Muscle layer of colon (tissue), 2 donors: ENCODE results near the gene ISCU.

Experiments
- H3K27ac ChIP-seq: one replicate; pipeline ENCODE4 v1.7.0; 2013; ENCODE audit warnings: low read depth, mild to moderate bottlenecking, low read length, moderate library complexity
- H3K27me3 ChIP-seq, 2 donors: one replicate each; pipeline ENCODE4 v1.7.0; 2013; ENCODE audit warnings: low read length in 2 of 2, mild to moderate bottlenecking in 2 of 2; ENCODE audit not compliant: insufficient read depth in 2 of 2, control insufficient read depth in 1 of 2
- H3K36me3 ChIP-seq: one replicate; pipeline ENCODE4 v1.7.0; 2013; ENCODE audit warnings: mild to moderate bottlenecking, low read length; ENCODE audit not compliant: insufficient read depth
- H3K4me1 ChIP-seq: one replicate; pipeline ENCODE4 v1.7.0; 2013; ENCODE audit warnings: mild to moderate bottlenecking, low read length; ENCODE audit not compliant: insufficient read depth
- H3K4me3 ChIP-seq, 2 donors: one replicate each; pipeline ENCODE4 v1.7.0; 2013; ENCODE audit warnings: low read length in 2 of 2, low read depth in 1 of 2, mild to moderate bottlenecking in 1 of 2, moderate library complexity in 1 of 2
- H3K9ac ChIP-seq: one replicate; pipeline ENCODE4 v1.7.0; 2013; ENCODE audit warnings: low read length
- H3K9me3 ChIP-seq: one replicate; pipeline ENCODE4 v1.7.0; 2013; ENCODE audit warnings: mild to moderate bottlenecking, low read length
- donor health status: abdominal sarcoma.
- donor health status: Adenocarcinoma of cecum.

Gene ISCU

DNA sequence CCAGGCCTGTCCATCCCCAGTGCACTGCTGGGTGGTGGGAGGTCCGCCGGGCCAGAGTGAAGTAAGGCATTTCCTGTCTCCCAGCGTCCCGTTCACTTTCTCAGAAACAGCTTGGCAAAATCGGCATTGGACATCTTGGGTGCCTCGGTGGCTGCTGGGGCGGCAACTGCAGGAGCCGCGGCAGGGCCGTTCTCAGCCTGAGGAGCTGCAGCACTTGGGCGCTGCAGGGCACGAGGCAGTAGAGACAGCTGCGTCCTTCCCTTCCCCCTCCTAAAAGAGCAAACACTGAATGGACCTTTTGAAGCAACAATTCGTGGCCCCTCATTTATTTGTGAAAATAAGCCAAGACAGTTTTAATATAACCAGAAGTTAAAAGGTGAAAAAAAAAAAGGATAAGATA is 39.0 kb upstream of the ISCU start:
- no peak overlapping the region for H3K4me3 ChIP-seq
- peaks cover 90% of the 10 kb centered on the region for H3K36me3 ChIP-seq
- no peak overlapping the region for H3K9ac ChIP-seq

DNA sequence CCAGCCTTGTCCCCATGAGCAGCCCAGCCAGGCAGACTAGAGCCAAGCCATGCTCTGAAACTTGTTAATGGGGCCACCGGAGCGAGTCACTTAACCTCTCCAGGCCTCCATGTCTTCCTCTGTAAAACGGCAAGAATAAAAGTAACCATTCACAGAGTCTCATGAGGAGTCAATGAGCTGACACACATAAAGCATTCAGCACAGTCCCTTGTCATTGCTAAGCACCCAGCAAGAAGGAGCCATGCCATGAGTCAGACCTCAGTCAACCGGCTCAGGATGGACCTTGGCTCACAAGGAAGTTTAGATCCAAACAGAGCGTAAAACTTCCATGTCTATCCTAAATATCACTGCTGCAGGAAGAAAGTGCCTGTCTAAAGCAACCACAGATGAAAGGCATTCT is 36.7 kb upstream of the ISCU start:
- no peaks in the 10 kb centered on the region for H3K4me1 ChIP-seq
- H3K36me3 ChIP-seq = peaks cover 95% of the 10 kb centered on the region
- no peak overlapping the region for H3K4me3 ChIP-seq
- no peak overlapping the region for H3K9ac ChIP-seq
- H3K27ac ChIP-seq = no peak overlapping the region
- H3K27me3 ChIP-seq = no peaks in the 10 kb centered on the region
- H3K9me3 ChIP-seq = no peaks in the 10 kb centered on the region

More for the DNA sequence above, 39.0 kb upstream of the ISCU start:
- Histone ChIP-seq H3K27ac (no peak overlapping the region), H3K4me1 (no peaks in the 10 kb centered on the region), H3K9me3 (no peaks in the 10 kb centered on the region), H3K27me3 (no peaks in the 10 kb centered on the region)

- Histone ChIP-seq H3K9me3 (no peaks in the 10 kb centered on the region), H3K27me3 (no peaks in the 10 kb centered on the region), H3K27ac (no peak overlapping the region), H3K36me3 (peaks cover 95% of the 10 kb centered on the region), H3K4me3 (no peak overlapping the region), H3K4me1 (no peaks in the 10 kb centered on the region), H3K9ac (no peak overlapping the region)
Observed at GRCh38 chr12:108526482-108527165, 35.8 kb upstream of the ISCU start.

DNA sequence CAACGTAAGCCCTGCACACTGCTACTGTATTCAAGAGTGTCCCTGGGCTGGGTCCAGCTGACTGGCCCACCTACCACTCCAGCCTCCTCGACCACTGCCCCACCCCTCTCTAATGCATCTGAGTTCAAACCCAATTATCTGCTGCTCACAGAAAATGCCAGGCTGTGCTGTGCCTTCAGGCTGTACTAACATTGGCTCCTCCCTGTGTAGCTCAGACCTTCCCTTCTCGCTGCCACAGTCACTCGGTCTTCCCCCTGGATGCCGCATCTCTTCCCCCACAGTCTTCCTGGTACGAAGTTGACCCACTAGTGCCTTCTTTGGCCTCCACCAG is 35.3 kb upstream of the ISCU start:
- Histone ChIP-seq H3K9me3 (no peaks in the 10 kb centered on the region), H3K9ac (no peak overlapping the region), H3K27ac (no peak overlapping the region), H3K4me1 (no peaks in the 10 kb centered on the region), H3K4me3 (no peak overlapping the region), H3K36me3 (peaks cover 96% of the 10 kb centered on the region), H3K27me3 (no peaks in the 10 kb centered on the region)

DNA sequence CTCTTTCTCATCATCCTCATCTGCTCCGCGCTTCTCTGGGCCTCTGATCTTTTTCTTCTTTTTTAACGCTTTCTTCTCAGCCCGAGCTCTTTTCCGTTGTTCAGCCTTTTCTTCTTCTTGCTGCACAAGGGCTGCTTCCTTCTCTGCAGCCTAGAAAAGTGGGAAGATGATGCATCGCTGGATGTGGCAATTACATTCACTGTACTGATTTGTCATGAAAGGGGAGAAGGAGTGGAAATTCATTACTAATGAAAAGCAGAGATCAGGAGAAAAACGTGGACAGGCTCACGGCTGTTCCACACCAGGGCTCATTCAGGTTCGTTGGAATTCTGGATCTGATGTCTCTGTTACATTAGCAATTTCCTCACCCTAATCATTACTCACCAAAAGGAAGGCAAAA is 32.2 kb upstream of the ISCU start:
- Histone ChIP-seq H3K36me3 (peaks cover 90% of the 10 kb centered on the region), H3K27ac (no peak overlapping the region), H3K9me3 (no peaks in the 10 kb centered on the region), H3K9ac (no peak overlapping the region), H3K4me3 (no peak overlapping the region), H3K27me3 (no peaks in the 10 kb centered on the region), H3K4me1 (no peaks in the 10 kb centered on the region)

GRCh38 chr12:108531929-108532848 is 30.2 kb upstream of the ISCU start:
- Histone ChIP-seq H3K36me3 (peaks cover 90% of the 10 kb centered on the region), H3K9me3 (no peaks in the 10 kb centered on the region), H3K4me1 (no peaks in the 10 kb centered on the region), H3K9ac (no peak overlapping the region), H3K4me3 (no peak overlapping the region), H3K27me3 (no peaks in the 10 kb centered on the region), H3K27ac (no peak overlapping the region)

- H3K9ac ChIP-seq = no peak overlapping the region
- no peak overlapping the region for H3K4me3 ChIP-seq
- H3K36me3 ChIP-seq = peaks cover 49% of the 10 kb centered on the region
- no peaks in the 10 kb centered on the region for H3K9me3 ChIP-seq
- H3K4me1 ChIP-seq = peaks cover 6% of the 10 kb centered on the region
- H3K27ac ChIP-seq = no peak overlapping the region
- no peaks in the 10 kb centered on the region for H3K27me3 ChIP-seq
Observed at GRCh38 chr12:108538146-108538545, 24.2 kb upstream of the ISCU start.

DNA sequence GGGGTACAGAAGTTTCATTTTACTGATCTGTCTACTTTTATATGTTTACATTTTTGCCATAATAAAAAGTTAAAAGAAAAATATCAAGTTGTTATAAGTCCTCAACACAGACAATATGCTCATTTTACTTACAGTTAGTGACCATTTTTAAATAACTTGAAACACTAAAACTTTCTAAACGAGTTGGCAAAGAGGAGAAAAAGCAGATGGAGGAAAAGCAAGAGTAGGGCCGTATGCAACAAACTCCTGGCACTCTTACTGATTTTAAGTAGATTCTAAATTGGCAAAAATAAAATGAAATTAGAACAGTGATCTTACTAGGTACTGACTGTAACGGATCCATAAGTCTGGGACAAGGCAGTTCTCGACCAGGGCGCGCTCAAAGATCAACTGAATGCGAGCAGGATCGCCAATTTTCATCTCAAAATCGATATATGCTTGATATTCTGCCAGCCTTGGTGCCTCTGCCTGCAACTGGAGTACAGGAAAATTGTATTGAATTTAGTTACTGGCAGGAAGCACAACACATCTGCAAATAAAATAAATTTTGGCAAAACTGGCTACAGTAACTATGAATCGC is 23.7 kb upstream of the ISCU start:
- Histone ChIP-seq H3K4me1 (peaks cover 6% of the 10 kb centered on the region), H3K27me3 (no peaks in the 10 kb centered on the region), H3K9me3 (no peaks in the 10 kb centered on the region), H3K27ac (no peak overlapping the region), H3K4me3 (no peak overlapping the region), H3K36me3 (peaks cover 49% of the 10 kb centered on the region), H3K9ac (no peak overlapping the region)

- Histone ChIP-seq H3K9ac (no peak overlapping the region), H3K9me3 (no peaks in the 10 kb centered on the region), H3K27me3 (no peaks in the 10 kb centered on the region), H3K27ac (no peak overlapping the region), H3K36me3 (peaks cover 47% of the 10 kb centered on the region), H3K4me1 (peaks cover 6% of the 10 kb centered on the region), H3K4me3 (no peak overlapping the region)
Observed at GRCh38 chr12:108542320-108542719, 20.1 kb upstream of the ISCU start.

- H3K4me1 ChIP-seq = peaks cover 17% of the 10 kb centered on the region
- no peak overlapping the region for H3K9ac ChIP-seq
- H3K36me3 ChIP-seq = peaks cover 51% of the 10 kb centered on the region
- H3K9me3 ChIP-seq = no peaks in the 10 kb centered on the region
- no peak overlapping the region for H3K27ac ChIP-seq
- H3K27me3 ChIP-seq = no peaks in the 10 kb centered on the region
- no peak overlapping the region for H3K4me3 ChIP-seq
Observed at GRCh38 chr12:108543652-108544051, 18.7 kb upstream of the ISCU start.

GRCh38 chr12:108547686-108548085 is 14.7 kb upstream of the ISCU start:
- Histone ChIP-seq H3K4me3 (no peak overlapping the region), H3K9me3 (no peaks in the 10 kb centered on the region), H3K27ac (no peak overlapping the region), H3K9ac (no peak overlapping the region), H3K27me3 (no peaks in the 10 kb centered on the region), H3K4me1 (peaks cover 20% of the 10 kb centered on the region), H3K36me3 (peaks cover 56% of the 10 kb centered on the region)
